ENCODE data around the gene FOXK2.

DNA sequence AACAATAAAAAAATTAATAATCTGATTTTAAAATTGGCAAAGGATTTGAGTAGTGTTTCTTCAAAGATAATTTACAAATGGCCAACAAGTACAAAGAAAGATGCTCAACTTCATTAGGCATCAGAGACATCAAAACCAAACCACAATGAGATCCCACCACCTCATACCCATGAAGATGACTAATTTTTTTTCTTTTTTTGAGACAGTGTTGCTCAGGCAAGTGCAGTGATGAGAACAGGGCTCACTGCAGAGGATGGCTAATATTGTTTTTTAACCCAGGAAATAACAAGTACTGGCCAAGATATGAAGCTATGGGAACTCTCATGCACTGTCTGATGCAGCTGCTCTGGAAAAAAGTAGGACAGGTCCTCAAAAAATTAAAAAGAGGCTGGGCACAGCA lies 113.8 kb downstream of the FOXK2 start:
- TF ChIP-seq, protein P1, sequence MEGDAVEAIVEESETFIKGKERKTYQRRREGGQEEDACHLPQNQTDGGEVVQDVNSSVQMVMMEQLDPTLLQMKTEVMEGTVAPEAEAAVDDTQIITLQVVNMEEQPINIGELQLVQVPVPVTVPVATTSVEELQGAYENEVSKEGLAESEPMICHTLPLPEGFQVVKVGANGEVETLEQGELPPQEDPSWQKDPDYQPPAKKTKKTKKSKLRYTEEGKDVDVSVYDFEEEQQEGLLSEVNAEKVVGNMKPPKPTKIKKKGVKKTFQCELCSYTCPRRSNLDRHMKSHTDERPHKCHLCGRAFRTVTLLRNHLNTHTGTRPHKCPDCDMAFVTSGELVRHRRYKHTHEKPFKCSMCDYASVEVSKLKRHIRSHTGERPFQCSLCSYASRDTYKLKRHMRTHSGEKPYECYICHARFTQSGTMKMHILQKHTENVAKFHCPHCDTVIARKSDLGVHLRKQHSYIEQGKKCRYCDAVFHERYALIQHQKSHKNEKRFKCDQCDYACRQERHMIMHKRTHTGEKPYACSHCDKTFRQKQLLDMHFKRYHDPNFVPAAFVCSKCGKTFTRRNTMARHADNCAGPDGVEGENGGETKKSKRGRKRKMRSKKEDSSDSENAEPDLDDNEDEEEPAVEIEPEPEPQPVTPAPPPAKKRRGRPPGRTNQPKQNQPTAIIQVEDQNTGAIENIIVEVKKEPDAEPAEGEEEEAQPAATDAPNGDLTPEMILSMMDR (IDR thresholded peaks at IDR 0.05), result no peak
- TF ChIP-seq POLR2A (IDR thresholded peaks at IDR 0.05), result no peak
